ENCODE data around the gene YPEL4. TPM values are rescaled to one million over a fixed set of nuclear protein-coding genes. Genes with fewer than 3 reads are reported as not detected.
A peak's percentile ranks its signal among the peaks of the same experiment; 100 is the strongest.

The YPEL4 gene
- total RNA-seq, 4 donors from 2014 or later = 1.1 to 1.7 TPM; not detected in 2

GRCh38 chr11:57667736-57668433 lies 18.2 kb upstream of the YPEL4 start, which contains the start of gene ZDHHC5:
Gene ZDHHC5, plus strand, starts transcription at chr11:57668114. Its CDS starts 4,977 bp downstream, at chr11:57673091.
- Histone ChIP-seq H3K27ac (peak within 1 kb of the TSS; percentile 94 to 100 (median 98)), H3K27me3 (no peaks in the 10 kb centered on the region), H3K9me3 (no peaks in the 10 kb centered on the region), H3K36me3 (peaks cover 8 to 9% of the 10 kb centered on the region in 2 donors), H3K4me1 (peaks cover 10 to 28% of the 10 kb centered on the region in 2 donors), H3K4me3 (replicated peaks in 1 of 3) (peak within 1 kb of the TSS; percentile 56 to 84 (median 83))
- intact Hi-C loops (cut with DNase I) = no loop called here
- DNase-seq = peak; percentile 100
- peak; percentile 63 to 88 for TF ChIP-seq POLR2A (IDR thresholded peaks at IDR 0.05)
- TF ChIP-seq, protein P1, sequence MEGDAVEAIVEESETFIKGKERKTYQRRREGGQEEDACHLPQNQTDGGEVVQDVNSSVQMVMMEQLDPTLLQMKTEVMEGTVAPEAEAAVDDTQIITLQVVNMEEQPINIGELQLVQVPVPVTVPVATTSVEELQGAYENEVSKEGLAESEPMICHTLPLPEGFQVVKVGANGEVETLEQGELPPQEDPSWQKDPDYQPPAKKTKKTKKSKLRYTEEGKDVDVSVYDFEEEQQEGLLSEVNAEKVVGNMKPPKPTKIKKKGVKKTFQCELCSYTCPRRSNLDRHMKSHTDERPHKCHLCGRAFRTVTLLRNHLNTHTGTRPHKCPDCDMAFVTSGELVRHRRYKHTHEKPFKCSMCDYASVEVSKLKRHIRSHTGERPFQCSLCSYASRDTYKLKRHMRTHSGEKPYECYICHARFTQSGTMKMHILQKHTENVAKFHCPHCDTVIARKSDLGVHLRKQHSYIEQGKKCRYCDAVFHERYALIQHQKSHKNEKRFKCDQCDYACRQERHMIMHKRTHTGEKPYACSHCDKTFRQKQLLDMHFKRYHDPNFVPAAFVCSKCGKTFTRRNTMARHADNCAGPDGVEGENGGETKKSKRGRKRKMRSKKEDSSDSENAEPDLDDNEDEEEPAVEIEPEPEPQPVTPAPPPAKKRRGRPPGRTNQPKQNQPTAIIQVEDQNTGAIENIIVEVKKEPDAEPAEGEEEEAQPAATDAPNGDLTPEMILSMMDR (IDR thresholded peaks at IDR 0.05) = peak in 3 of 6 experiments; percentile 50 to 60 (median 56)
- WGBS, 2 donors = 0 to 1% methylated on average over 38 to 47 of the region's 96 CpGs

GRCh38 chr11:57667117-57667735 lies 17.5 kb upstream of the YPEL4 start:
- no peaks in the 10 kb centered on the region for H3K27me3 ChIP-seq
- H3K9me3 ChIP-seq = no peaks in the 10 kb centered on the region
- peak overlapping the region; percentile 94 to 100 (median 98) for H3K27ac ChIP-seq
- peaks cover 2 to 7% of the 10 kb centered on the region in 2 donors for H3K36me3 ChIP-seq
- peak overlapping the region in 2 of 3 donors; percentile 71 to 83 for H3K4me3 ChIP-seq (replicated peaks in 1 of 3)
- peaks cover 10 to 27% of the 10 kb centered on the region in 2 donors for H3K4me1 ChIP-seq
- TF ChIP-seq, protein P1 (IDR thresholded peaks at IDR 0.05) = no peak
- no peak for TF ChIP-seq POLR2A (IDR thresholded peaks at IDR 0.05)
- intact Hi-C loops (cut with DNase I) = no loop called here
- 0 to 2% methylated on average over 23 to 28 of the region's 29 CpGs for WGBS, 2 donors
- peak; percentile 97 to 99 for DNase-seq

GRCh38 chr11:57663975-57664374 lies 14.3 kb upstream of the YPEL4 start:
- H3K9me3 ChIP-seq = no peaks in the 10 kb centered on the region
- WGBS, 2 donors = 77 to 79% methylated on average over 9 of the region's 9 CpGs
- H3K4me3 ChIP-seq (replicated peaks in 1 of 3) = no peak overlapping the region
- DNase-seq = no peak
- TF ChIP-seq, protein P1 (IDR thresholded peaks at IDR 0.05) = no peak
- no peak for TF ChIP-seq POLR2A (IDR thresholded peaks at IDR 0.05)
- intact Hi-C loops (cut with DNase I) = no loop called here
- H3K27ac ChIP-seq = no peak overlapping the region
- no peaks in the 10 kb centered on the region for H3K27me3 ChIP-seq
- peaks cover 3 to 6% of the 10 kb centered on the region in 2 donors for H3K4me1 ChIP-seq
- H3K36me3 ChIP-seq = peaks cover 20 to 31% of the 10 kb centered on the region in 2 donors

DNA sequence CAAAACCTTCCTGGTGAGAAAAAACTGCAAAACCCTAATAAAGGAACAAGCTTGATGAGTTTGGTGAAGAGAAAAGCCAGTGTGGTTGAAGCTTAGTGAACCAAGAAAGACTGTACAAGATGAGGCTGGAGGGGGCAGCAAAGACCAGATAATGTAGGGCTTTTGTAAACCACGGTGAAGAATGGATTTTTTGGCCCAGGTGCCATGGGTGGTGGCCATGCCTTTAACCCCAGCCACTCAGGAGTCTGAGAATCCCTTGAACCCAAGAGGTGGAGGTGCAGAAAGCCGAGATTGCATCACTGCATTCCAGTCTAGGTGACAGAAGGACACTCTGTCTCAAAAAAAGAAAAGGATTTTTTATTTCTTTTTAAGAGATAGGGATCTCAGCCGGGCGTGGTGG lies 13.2 kb upstream of the YPEL4 start:
- no peak for TF ChIP-seq POLR2A (IDR thresholded peaks at IDR 0.05)
- TF ChIP-seq, protein P1 (IDR thresholded peaks at IDR 0.05) = peak in 1 of 6 experiments; percentile 20
- Histone ChIP-seq H3K27ac (no peak overlapping the region), H3K27me3 (no peaks in the 10 kb centered on the region), H3K9me3 (no peaks in the 10 kb centered on the region), H3K4me3 (replicated peaks in 1 of 3) (no peak overlapping the region), H3K4me1 (peaks cover 7 to 13% of the 10 kb centered on the region in 2 donors), H3K36me3 (peaks cover 20 to 31% of the 10 kb centered on the region in 2 donors)
- intact Hi-C loops (cut with DNase I) = no loop called here
- DNase-seq = no peak
- WGBS, 2 donors = 71 to 73% methylated on average over 4 of the region's 4 CpGs

DNA sequence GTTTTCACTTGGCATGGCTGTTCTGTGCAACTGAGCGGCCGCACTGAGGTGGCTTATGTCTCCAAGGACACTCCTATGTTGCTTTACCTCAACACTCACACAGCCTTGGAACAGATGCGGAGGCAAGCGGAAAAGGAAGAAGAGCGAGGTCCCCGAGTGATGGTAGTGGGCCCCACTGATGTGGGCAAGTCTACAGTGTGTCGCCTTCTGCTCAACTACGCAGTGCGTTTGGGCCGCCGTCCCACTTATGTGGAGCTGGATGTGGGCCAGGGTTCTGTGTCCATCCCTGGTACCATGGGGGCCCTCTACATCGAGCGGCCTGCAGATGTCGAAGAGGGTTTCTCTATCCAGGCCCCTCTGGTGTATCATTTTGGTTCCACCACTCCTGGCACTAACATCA lies 10.0 kb upstream of the YPEL4 start:
- intact Hi-C loops (cut with DNase I) = no loop called here
- WGBS, 2 donors = 92 to 99% methylated on average over 12 to 14 of the region's 14 CpGs
- peaks cover 20 to 31% of the 10 kb centered on the region in 2 donors for H3K36me3 ChIP-seq

More for the DNA sequence above, 10.0 kb upstream of the YPEL4 start:
- Histone ChIP-seq H3K27ac (no peak overlapping the region), H3K27me3 (no peaks in the 10 kb centered on the region), H3K9me3 (no peaks in the 10 kb centered on the region), H3K4me1 (peaks cover 8 to 12% of the 10 kb centered on the region in 2 donors), H3K4me3 (replicated peaks in 1 of 3) (no peak overlapping the region)
- TF ChIP-seq, protein P1 (IDR thresholded peaks at IDR 0.05) = no peak
- DNase-seq = no peak
